Activated CD8-positive, alpha-beta memory T cell treated with anti-CD3 and anti-CD28 coated beads for 24 hours (primary cell): Measurements from ENCODE around the gene OSBPL3.
"Not testable (repeated sequence)": the region's sequence is repeated elsewhere in the genome, so short reads cannot be mapped to it uniquely, and the experiment has no call there.

Source experiments
- DNase-seq: peaks from one replicate; pipeline ENCODE4 v3.0.0-alpha.2; 2020

The OSBPL3 gene

GRCh38 chr7:24825931-24826661 is 153.9 kb downstream of the OSBPL3 start:
- DNase-seq = peak; percentile 61

- DNase-seq = no peak
Observed at GRCh38 chr7:24825381-24825794, 154.6 kb downstream of the OSBPL3 start.

DNA sequence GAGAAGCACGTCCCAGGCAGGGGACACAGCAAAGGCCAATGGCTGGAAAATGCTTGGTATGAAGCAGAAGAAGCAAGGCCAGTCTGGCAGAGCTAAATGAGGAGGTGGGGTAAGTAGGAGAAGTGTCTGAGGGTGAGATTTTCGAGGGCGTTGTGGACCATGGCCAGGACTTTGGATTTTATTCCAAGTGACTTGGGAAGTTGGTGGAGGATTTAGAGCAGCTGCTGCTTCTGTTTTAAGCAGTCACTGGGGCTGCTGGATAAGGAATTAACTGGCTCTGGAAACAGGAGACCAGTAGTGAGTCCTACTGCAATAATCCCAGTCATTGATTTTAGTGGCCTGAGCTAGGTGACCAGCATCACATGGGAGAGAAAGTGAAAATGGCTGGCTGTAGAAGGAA is 155.1 kb downstream of the OSBPL3 start:
- DNase-seq = no peak

- no peak for DNase-seq
Observed at GRCh38 chr7:24824400-24824799, 155.6 kb downstream of the OSBPL3 start.

GRCh38 chr7:24821754-24822054 is 158.3 kb downstream of the OSBPL3 start:
- DNase-seq = no peak

- DNase-seq = peak; percentile 84
Observed at GRCh38 chr7:24821045-24821753, 158.8 kb downstream of the OSBPL3 start.

DNA sequence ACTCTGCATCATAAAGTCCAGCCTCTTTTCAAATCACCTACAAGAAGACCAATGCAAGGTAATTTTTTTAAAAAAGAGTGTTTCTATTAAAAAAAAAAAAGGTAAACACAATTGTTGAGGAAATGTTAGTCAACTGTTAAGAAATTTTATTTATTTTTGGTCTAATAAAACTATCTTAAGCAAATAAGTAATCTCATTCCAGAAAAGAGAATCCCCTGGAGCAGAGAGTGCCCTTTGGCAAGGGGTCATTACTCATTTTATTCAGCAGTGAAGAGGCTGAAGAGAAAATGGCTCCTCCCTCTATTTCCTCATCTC is 159.3 kb downstream of the OSBPL3 start:
- DNase-seq = no peak

GRCh38 chr7:24819916-24820689 is 159.9 kb downstream of the OSBPL3 start:
- peak; percentile 82 for DNase-seq

DNA sequence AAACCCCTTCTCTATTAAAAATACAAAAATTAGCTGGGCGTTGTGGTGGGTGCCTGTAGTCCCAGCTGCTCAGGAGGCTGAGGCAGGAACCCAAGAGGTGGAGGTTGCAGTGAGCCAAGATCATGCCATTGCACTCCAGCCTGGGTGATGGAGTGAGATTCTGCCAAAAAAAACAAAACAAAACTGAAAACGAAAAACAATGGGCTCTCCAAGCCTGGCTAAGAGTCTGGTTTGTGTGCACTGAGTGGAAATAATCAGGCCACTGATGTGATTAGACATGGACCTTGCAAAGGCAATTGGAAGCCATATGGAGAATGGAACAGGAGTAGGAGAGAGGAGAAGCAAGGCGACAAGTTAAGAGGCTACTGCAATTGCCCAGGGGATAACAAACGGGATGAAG is 162.6 kb downstream of the OSBPL3 start:
- DNase-seq = no peak

- no peak for DNase-seq
Observed at GRCh38 chr7:24816868-24817267, 163.1 kb downstream of the OSBPL3 start.

GRCh38 chr7:24812305-24812945 is 167.6 kb downstream of the OSBPL3 start:
- peak; percentile 78 for DNase-seq

DNA sequence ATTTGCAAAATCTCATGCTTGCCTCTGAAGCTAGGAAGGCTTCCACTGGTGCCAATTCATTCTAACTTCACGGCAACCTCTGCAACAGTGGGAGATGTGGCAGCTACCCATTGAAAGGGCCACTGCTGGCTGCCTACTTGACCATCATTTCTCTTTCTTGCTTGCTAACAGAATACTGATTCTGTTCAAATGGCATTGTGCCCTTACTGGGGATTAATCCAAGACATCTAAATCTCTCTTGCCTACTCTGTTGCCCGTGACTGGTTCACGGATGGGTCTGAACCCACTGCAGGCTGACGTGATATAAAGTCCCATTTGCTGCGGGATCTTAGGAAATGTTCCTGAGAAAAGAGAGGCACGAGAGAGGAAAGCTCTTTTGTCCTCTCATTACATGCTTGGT is 171.5 kb downstream of the OSBPL3 start:
- DNase-seq = no peak

DNA sequence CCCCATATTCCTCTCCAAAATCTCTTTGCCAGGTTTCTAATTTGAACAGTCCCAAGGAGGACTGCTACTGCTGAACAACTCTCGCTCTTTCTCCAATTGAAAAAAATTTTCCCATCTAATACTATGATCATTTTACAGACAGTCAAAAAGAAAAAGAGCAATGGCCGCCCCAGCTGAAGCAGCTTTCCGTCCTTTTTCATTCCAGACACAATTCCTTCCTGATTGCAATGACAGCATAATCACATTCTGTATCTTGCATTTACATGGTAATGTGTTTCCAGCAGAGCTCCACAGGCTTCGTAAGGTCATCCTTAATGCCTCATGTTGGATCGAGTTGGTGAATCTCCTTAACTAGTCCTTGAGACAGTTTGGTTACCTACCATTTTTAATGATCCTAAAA is 177.7 kb downstream of the OSBPL3 start:
- DNase-seq = no peak

DNA sequence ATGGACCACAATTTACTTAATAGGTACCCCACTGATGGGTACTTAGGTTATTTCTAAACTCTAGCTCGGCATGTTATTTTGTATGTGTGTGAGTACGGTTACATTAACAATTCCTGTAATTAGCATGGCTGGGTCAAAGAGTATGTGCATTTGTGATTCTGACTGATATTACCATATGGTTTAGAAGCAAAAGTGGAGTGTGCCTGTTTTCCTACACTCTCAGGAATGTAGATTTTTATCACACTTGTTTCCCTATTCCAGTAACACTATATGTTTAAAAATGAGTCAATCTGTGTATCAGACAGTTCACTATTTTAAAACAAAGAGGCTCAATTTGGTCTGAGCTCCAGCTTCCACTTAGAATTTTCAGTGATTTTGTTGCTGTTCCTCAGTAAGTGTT is 178.1 kb downstream of the OSBPL3 start:
- no peak for DNase-seq

DNA sequence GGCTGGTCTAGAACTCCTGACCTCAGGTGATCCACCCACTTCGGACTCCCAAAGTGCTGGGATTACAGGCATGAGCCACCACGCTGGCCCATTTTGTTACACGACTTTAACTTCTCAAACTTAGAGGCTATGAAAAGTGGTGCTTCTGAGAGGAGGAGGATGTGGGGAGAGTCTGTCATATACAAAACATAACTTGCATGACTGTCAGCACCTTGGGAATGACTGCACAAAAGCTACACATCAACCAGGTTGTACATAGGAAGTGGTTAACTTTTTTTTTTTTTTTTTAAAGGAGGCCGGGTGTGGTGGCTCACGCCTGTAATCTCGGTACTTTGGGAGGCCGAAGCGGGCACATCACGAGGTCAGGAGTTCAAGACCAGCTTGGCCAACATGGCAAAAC is 179.3 kb downstream of the OSBPL3 start:
- no peak for DNase-seq

GRCh38 chr7:24800073-24800472 is 179.9 kb downstream of the OSBPL3 start:
- no peak for DNase-seq

- DNase-seq = no peak
Observed at GRCh38 chr7:24799506-24799905, 180.5 kb downstream of the OSBPL3 start.

GRCh38 chr7:24798261-24798660 is 181.7 kb downstream of the OSBPL3 start:
- no peak for DNase-seq

DNA sequence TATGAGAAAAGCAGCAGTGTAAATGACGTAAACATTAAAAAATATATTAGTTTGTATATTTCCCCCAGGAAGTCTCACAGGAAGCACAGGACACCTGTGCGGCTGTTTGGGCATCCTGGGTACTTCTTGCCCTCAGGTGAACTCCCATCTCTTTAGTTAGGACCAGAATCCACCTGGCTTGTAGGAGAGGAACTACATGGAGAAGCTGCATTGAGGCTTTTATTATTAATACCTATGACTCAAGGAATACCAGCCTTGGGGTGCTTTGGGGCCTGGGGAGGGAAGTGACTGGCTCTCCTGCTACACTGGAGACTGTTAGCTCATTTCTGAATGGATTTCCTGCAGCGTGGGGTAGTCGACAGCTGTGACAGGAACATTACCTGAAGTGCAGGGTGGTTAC is 182.7 kb downstream of the OSBPL3 start:
- DNase-seq = no peak

- no peak for DNase-seq
Observed at GRCh38 chr7:24795407-24795767, 184.6 kb downstream of the OSBPL3 start.

DNA sequence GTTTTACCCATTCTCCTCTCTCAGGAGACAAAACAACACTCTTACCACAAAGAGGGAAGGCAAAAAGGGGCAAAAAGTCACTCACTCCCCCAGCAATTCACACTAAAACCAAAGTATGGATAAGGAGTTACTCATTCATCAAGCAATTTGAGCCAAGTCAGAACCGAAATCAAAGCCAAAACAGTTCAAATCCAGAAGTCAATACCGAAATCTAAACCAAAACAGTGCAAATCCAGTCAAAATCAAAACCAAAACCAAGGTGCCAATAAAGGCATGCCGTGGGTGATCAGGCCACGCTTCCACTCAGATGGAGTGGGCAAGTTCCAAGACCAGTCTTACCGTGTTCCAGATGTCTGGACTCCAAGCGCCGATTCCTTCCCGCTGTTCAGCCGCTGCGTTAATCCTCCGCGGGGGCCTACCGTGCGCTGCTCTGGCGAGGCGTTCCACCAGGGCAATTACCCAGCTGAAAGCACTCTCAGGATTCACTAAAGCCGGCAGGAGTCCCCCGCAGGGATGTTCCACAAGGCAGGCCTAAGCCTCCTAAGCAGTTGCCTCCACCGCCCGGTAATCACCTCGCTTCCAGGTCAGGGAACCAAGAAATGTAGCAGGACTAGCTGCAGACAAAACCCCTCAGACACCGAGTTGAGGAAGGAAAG is 185.1 kb downstream of the OSBPL3 start:
- not testable (repeated sequence) for DNase-seq

DNA sequence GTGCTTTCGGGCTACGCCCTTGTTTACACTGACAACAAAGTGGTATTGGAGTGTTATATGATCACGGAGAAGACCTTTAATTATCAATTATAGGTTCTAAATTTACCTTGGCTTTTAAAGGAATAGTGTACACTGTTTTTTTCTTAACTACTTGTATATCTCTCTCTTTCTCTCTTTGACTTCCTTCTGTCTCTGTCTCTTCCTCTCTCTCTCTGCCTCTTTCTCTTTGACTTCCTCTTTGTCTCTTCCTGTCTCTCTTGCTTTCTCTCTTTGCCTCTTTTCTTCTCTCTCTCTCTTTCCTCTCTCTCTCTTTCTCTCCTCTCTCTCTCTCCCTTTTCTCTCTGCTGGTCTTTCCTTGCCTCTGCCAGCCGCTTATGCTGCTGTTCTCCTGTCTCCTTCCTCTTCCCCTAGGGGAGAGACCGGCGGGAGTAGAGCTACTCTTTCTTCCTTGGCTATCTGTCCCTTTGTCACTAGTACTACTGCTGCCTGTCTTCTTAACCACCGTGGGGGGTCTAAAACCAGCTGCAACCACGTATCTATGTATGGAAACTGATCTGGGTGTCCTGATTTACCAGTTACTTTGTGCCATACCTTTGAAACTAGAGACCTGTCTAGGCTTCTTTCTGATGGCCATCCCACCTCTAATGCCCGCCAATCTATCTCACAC is 185.9 kb downstream of the OSBPL3 start:
- no peak for DNase-seq
